ENCODE measurements around the gene FAM20C.
"Not testable (repeated sequence)": the region's sequence is repeated elsewhere in the genome, so short reads cannot be mapped to it uniquely, and the experiment has no call there.

The FAM20C gene

GRCh38 chr7:230274-230673 lies 37.9 kb downstream of the FAM20C start:
- no peak for DNase-seq

DNA sequence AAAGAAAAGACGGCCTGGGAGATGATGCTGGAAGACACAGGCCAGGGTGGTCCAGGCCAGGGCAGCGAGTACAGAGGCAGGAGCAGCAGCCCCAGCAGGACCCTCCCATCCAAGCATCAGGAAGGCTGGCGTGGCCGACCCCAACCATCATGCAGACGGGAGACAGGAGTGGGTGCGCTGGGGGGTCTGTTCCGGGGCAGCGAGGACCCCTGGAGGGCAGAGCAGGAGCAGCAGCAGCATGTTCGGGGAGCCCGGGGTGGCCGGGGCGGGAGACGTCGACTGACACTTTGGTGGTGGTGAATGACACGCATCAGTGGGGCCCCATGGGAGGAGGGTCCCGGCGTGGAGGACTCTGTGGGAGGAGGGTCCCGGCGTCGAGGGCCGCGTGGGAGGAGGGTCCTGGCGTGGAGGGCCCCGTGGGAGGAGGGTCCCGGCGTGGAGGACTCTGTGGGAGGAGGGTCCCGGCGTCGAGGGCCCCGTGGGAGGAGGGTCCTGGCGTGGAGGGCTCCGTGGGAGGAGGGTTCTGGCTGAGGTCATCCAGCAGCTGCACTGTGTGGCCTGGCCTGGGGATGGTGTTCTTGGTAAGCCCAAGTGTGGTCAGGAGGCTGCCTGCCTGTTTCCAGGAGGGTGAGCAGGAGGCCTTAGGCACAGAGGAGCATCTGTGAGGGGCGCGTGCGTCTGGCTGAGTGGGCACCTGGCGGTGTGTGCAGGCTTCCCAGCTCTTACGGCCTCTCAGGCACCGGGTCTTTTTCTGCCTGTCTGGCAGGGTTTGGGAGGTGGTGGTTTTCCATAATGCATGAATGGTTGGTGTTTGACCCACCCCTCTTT lies 38.9 kb downstream of the FAM20C start:
- DNase-seq: no peak

DNA sequence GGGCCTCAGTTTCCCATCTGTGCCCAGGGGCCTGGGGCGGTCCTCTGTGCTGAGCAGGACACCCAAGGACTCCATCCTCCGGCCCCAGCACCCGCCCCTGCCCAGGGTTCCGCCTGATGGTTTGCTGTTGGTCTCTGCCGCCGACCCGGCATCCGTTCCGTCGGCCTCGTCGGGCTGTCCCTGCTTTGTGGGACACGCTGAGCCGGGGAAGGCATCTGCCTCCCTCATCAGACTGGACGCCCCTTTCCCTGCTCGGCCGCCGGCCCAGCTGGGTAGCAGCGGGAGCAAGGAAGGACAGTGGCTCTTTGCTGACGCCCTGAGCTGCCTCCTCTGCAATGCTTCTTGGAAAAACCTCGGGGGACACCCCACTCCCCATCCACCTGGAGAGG lies 39.5 kb downstream of the FAM20C start:
- DNase-seq: no peak

DNA sequence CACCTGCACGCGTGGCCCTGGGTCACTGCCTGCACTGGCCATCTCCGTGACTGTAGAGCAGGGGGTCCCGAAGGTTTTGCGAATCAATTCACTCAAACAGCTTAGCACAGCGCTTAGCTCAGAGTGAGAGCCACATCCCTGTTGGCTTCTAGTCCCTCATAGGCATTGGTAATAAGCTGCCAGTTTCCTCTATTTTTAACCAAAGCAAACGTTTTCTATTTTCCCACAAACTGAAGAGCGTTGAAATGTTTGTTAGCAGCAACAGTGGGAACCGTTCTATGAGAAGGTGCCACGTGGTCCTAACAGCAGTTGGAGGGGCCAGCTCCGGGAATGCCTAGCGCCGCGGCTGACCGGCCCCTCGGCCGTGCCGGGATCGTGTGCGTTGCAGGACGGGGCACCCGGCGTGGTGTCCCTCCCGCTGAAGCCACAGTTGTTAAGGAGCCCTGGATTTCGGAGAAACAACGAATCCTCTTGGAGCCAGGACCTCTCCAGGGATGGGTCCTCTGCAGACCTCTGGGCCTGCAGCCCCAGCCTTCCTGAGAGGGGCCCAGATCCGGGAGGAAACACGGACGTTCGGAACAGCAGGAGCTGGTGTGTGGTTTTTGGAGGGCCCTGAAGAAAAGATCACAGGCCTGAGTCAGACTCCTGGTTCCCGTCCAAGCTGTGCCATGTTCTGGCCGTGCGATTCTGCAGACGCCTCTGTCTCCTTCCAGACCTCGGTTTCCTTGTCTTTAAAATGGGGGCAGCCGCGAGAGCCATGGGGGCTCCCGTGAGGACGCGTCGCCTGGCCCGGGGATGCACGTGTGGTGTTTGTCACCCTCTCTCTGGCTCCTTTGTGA lies 40.3 kb downstream of the FAM20C start:
- DNase-seq: no peak

DNA sequence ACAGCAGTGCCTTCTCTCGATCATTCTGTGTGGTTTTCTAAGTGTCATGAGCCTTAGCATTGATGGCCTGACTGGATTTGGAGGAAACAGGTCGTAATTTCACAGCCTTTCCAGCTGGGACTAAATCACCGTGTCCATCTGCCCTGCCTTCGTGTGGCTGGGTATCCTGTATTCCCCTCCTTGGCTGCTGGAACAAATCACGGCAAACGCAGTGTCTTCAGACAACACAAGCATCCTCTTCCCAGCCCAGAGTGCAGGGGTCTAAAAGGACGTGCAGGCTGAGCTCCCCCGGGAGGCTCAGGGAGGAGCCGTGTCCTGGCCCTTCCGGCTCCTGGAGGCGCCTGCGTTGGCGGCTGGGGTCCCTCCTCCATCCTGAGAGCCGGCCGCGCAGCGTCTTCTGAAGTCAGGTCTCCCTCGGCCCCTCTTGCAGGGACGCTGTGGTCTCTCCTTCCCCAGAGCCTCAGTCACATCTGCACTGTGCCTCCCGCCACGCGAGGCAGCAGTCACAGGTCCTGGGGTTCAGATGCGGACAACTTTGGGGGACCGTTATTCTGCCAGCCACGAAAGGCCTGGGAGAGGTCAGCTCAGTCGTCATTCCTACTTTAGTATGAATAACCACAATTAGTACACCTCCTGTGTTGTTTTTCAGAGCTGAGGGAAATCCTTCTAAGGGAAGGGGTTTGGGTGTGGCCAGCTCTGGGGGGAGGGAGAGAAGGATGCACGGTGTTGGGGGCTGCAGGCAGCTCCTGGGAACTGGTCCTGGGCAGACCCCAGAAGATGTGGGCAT lies 41.1 kb downstream of the FAM20C start:
- DNase-seq: no peak

- no peak for DNase-seq
These were observed 41.8 kb downstream of the FAM20C start for GRCh38 chr7:234051-234707.

- no peak for DNase-seq
These were observed 42.6 kb downstream of the FAM20C start for GRCh38 chr7:234708-235553.

DNA sequence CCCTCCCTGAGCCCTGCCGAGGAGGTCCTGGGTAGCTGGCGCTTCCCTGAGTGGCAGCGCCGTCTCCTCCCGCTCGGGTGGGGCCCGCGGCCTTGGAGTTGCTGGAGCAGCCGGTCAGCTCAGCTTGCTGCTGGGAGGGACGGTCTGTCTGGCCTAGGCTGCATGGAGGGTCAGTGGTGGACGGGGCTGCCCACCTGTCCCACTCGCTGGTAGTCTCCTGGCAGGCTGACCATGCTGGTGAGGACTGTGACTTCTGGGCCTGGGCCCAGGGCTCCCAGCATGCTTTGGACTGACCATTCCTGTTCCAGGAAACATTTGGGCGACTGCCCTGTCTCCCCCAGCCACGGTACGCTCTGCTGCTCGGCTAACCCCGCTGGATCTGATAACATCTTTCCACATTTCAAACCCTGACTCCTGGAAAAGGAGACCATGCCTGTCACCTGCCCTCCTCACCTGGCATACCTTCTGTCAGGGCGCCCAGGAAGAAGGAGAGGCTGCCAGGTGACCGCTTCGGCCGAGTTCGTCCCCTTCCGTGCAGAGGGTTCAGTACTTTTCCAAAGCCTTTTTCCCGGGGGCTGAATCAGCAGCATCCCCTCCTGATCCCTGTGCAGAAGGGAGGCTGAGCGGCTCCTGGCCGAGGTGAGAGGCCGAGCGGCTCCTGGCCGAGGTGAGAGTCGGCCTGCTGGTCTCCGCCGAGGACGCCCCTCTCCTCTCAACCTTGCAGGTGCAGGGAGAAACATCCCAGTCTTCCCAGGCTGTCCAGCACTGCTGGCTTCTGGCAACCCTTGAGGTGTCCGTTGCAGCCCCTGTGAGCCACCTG lies 43.4 kb downstream of the FAM20C start:
- DNase-seq: no peak

GRCh38 chr7:236967-237366 lies 44.6 kb downstream of the FAM20C start:
- no peak for DNase-seq

DNA sequence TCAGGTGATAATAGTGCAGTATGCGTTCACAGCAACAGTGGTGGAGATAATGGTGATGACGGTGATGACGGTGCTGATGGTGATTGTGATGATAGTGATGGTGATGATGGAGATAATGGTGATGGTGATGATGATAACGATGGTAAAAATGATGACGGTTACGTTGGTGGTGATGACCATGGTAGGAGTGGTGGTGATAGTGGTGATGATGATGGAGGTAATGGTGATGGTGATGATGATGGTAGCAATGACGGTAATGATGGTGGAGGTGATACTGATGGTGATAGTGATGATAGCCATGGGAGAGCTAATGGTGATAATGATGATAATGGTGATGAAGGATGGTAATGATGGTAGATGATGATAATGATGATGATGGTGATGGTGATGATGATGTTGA lies 45.0 kb downstream of the FAM20C start:
- no peak for DNase-seq

GRCh38 chr7:240146-240676 lies 47.8 kb downstream of the FAM20C start:
- DNase-seq: no peak

GRCh38 chr7:240887-241421 lies 48.6 kb downstream of the FAM20C start:
- DNase-seq: no peak

GRCh38 chr7:241513-241912 lies 49.1 kb downstream of the FAM20C start:
- DNase-seq: no peak

DNA sequence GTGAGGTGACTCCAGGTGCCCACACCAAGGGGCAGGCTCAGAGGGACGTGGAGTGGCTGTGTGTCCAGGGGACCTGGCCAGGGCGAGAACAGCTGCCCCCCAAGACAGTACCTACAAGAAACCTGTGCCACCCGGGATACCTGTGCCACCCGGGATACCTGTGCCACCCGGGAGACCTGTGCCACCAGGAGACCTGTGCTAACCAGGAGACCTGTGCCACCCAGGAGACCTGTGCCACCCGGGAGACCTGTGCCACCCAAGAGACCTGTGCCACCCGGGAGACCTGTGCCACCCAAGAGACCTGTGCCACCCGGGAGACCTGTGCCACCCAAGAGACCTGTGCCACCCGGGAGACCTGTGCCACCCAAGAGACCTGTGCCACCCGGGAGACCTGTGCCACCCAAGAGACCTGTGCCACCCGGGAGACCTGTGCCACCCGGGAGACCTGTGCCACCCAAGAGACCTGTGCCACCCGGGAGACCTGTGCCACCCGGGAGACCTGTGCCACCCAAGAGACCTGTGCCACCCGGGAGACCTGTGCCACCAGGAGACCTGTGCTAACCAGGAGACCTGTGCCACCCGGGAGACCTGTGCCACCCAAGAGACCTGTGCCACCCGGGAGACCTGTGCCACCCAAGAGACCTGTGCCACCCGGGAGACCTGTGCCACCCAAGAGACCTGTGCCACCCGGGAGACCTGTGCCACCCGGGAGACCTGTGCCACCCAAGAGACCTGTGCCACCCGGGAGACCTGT lies 50.6 kb downstream of the FAM20C start:
- DNase-seq: not testable (repeated sequence)

GRCh38 chr7:243580-243978 lies 51.2 kb downstream of the FAM20C start:
- not testable (repeated sequence) for DNase-seq

- no peak for DNase-seq
These were observed 52.6 kb downstream of the FAM20C start for GRCh38 chr7:244974-245373.

DNA sequence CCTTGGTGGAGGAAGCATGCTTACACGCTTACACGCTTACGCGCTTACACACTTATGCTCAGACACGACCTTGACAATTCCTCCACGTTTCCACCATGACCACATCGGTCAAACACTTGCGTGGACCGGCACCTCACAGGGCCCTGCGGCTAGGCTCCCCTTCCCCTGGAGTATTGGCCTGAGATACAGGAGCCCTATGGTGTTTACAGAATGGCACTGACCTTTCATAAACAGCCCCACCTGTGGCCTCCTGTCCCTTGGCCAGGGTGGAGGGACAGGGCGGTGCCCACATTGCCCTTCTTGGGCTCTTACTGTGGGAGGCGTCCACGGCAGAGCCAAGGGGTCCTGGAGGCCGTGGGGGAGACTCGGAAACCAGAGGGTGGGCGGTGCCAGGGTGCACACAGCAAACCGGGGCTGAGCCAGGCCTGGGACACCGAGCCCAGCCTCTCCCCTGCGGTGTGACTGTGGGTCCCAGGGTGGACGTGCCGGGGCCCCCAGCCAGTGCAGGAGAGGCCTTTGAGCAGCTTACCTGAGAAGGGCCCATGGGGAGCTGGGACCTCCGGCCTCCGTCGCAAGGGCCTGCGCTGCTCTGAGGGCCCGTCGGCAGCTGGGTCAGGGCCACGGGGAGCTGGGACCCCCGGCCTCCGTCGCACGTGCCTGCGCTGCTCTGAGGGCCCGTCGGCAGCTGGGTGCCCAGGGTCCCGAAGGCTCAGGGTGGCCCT lies 53.4 kb downstream of the FAM20C start:
- DNase-seq: no peak

DNA sequence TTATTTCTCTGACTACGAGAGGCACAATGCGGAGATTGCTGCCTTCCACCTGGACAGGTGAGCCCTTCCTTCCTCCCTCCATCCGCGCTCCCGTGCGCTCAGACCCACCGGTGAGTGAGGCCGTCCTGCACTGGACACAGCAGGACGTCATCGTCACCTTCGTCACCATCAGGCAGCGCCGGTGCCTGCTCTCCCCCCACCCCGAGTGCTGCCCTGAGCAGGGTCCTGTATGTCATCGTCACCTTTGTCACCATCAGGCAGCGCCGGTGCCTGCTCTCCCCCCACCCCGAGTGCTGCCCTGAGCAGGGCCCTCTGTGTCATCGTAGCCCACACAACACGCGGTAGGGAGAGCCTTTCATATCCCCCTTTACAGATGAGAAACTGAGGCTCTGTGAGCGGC lies 54.1 kb downstream of the FAM20C start:
- DNase-seq: no peak

DNA sequence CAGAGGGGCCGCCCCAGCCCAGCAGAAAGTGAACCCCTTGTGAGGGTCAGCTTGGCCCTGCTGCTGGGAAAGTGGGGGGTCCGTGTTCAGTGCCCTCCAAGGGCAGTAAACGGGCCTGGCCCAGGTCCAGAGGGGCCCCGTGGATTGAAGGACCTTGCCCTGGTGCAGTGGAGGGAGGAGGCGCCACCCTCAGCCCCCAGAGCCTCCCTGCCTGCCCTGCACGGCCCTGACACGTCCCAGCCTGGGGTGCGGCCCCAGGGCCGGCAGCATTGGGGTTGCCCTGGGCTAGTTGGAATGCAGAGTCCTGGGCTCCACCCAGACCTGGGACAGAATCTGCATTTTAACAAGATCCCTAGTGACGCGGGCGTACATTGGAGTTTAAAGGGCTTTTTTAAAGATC lies 54.8 kb downstream of the FAM20C start:
- DNase-seq: no peak

Measured in CD4-positive, alpha-beta T cell treated with Interleukin-4 for 4 hours (primary cell).